Activated T-cell treated with anti-CD3 and anti-CD28 coated beads for 24 hours (primary cell): ENCODE results near the gene PCDHGA7.
"Not testable (repeated sequence)": the region's sequence is repeated elsewhere in the genome, so short reads cannot be mapped to it uniquely, and the experiment has no call there.

Source experiments
- DNase-seq: peaks from one replicate; pipeline ENCODE4 v3.0.0-alpha.2; 2020; ENCODE audit warnings: low read depth

Gene PCDHGA7

DNA sequence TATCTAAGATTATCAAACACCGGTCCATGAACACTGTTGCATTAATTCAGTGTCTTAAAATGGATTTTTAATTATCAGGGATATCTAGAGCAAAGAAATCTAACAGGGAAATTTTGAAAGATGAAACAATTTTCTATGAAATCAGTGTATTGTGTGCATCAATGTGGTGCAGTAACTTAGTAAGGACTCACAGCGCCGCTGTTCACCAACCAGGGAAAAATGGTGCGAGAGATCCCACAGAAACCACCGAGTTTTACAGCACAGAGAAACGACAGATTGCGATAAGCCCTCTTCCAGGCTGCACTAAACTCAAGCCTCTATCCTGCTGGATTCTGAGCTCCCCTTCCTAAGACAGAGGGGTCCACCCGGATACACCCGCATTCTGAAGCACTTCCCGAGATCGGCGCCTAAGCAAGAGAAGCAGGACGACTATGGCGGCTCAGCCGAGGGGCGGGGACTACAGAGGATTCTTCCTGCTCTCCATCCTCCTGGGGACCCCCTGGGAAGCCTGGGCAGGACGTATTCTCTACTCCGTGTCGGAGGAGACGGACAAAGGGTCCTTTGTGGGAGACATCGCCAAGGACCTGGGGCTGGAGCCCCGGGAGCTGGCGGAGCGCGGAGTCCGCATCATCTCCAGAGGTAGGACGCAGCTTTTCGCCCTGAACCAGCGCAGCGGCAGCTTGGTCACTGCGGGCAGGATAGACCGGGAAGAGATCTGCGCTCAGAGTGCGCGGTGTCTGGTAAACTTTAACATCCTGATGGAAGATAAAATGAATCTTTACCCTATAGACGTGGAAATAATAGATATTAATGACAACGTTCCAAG, at the start of gene PCDHGA7:
Gene PCDHGA7 (plus strand): TSS at position 274 of the 826 bp plus-strand sequence. CDS start 158 bp downstream, at position 432.
- no peak for DNase-seq

DNA sequence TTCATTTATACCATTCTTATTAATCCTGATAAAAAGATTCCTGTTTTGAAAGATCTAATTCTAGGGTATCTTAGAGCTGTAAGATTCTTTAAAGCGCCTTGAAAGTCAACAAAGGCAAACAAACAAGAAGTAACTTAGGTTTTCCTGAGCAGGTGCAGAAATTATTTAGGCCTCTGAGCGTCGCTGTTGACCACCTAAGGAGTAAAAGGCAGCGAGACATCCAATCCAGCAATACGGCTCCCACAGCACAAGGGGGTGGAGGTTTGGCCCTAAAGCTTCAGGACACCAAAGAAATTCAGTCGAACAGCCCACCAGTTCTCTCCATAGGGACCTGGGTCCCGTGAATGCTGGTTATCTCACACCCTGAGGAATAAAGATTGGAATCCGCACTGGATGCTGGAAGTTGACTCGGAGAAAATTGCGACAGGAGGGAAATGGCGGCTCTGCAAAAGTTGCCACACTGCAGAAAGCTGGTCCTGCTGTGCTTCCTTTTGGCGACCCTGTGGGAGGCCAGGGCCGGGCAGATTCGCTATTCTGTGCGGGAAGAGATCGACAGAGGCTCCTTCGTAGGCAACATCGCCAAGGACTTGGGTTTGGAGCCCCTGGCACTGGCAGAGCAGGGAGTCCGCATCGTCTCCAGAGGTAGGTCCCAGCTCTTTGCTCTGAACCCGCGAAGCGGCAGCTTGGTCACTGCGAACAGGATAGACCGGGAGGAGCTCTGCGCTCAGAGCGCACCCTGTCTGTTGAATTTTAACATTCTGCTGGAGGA, 43.8 kb upstream of the PCDHGA7 start, which contains the start of gene PCDHGA2:
Gene PCDHGA2 (plus strand): TSS at position 223 of the 769 bp plus-strand sequence.
- no peak for DNase-seq

DNA sequence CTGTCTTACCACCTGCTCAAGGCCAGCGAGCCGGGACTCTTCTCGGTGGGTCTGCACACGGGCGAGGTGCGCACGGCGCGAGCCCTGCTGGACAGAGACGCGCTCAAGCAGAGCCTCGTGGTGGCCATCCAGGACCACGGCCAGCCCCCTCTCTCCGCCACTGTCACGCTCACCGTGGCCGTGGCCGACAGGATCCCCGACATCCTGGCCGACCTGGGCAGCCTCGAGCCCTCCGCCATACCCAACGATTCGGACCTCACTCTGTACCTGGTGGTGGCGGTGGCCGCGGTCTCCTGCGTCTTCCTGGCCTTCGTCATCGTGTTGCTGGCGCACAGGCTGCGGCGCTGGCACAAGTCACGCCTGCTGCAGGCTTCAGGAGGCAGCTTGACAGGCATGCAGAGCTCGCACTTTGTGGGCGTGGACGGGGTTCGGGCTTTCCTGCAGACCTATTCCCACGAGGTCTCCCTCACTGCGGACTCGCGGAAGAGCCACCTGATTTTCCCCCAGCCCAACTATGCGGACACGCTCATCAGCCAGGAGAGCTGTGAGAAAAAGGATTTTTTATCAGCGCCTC, 41.7 kb upstream of the PCDHGA7 start:
- not testable (repeated sequence) for DNase-seq

DNA sequence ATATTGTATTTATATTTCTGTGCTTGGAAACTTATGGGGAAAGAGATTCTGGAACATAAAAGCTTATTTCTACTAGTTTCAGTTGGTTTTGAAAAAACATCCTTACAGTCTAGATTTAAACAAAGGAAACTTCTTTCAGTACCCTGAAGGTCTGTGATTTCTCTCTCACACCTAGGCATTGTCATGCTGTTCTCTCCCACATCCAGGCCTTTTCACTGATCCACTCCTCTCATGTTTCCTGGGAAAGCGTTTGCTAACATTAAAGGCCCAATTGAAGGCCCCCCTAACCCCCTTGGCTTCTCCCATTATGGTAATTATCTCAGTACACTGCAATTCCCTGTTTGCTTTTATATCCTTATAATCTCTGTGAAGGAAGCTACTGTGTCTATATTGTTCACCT, 39.8 kb upstream of the PCDHGA7 start:
- no peak for DNase-seq

DNA sequence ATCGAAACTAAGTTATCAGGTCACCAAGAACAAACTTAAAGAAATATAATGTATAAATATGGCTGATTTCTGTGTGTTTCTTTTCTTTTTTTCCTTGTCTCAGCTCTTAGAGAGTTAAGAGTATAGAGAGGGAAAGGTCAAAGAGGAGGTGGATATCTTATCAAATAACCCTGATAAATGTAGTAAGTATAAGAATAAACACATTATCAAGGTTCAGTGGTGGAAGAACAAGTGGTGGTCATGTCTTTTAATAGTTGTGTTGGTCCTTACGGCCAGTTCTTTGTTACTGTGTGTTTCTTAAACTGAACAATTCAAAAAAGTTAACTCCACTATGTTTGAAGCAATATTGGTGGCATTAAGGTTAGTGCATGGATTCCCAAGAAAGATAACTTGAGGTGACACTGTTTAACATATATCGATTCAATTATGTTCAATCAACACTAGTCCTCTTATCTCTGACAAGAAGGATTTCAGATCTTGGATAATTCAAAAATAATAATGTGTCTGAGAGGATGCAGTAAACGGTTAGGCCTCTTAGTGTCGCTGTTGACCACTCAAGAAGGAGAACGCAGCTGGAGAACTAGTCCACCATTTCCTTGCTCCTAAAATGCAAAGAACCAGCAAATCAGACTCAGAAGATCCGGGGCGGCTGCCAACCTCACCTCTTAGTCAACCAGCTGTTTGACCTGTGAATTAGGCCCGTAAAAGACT, 39.1 kb upstream of the PCDHGA7 start, which contains the start of gene PCDHGA3:
Gene PCDHGA3 (plus strand): TSS at position 588 of the 711 bp plus-strand sequence. CDS start 205 bp downstream, outside the sequence.
- DNase-seq: no peak

DNA sequence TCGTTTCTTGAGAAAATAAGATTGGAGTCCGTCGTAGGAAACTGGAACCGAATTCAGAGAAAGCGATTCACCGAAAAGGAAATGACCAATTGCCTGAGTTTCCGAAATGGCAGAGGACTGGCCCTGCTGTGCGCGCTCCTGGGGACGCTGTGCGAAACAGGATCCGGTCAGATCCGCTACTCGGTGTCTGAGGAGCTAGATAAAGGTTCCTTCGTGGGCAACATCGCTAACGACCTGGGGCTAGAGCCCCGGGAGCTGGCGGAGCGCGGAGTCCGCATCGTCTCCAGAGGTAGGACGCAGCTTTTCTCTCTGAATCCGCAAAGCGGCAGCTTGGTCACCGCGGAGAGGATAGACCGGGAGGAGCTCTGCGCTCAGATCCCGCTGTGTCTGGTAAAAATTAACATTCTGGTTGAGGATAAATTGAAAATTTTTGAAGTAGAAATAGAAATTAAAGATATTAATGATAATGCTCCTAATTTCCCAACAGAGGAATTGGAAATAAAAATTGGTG, 38.5 kb upstream of the PCDHGA7 start:
- DNase-seq: no peak

DNA sequence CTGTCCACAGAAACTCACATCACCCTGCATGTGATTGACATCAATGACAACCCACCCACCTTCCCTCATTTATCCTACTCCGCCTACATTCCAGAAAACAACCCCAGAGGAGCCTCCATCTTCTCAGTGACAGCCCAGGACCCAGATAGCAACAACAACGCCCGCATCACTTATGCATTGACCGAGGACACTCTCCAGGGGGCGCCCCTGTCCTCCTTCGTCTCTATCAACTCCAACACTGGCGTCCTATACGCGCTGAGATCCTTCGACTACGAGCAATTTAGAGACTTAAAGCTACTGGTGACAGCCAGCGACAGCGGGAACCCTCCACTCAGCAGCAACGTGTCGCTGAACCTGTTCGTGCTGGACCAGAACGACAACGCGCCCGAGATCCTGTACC, 37.2 kb upstream of the PCDHGA7 start:
- no peak for DNase-seq

DNA sequence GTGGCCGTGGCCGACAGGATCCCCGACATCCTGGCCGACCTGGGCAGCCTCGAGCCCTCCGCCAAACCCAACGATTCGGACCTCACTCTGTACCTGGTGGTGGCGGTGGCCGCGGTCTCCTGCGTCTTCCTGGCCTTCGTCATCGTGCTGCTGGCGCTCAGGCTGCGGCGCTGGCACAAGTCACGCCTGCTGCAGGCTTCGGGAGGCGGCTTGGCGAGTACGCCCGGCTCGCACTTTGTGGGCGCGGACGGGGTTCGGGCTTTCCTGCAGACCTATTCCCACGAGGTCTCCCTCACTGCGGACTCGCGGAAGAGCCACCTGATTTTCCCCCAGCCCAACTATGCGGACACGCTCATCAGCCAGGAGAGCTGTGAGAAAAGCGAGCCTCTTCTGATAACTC, 36.5 kb upstream of the PCDHGA7 start:
- DNase-seq: not testable (repeated sequence)

DNA sequence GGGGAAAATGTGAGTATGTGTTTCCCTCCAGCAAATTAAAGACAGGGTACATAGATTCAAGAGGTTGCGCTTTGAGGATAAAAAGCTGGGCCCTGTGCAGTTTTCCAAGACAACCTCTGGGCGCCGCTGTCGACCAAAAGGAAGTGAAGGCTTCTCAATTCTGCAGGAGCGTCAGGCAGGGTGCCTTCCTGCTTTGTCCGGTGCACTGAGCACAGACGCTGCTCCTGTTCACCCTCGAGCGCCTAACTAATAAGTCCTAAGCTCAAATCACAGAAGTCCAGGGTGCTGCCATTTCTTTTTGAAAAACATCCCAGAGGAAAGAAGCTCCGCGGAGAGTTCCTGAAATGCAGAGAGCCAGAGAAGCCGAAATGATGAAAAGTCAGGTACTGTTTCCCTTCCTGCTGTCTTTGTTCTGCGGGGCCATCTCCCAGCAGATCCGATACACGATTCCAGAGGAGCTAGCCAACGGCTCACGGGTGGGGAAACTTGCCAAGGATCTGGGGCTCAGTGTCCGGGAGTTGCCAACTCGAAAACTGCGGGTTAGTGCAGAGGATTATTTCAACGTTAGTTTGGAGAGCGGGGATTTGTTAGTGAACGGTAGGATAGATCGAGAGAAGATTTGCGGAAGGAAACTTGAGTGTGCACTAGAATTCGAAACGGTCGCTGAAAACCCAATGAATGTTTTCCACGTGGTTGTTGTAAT, 32.5 kb upstream of the PCDHGA7 start, which contains the start of gene PCDHGB1:
Gene PCDHGB1 (plus strand): TSS at position 183 of the 703 bp plus-strand sequence. CDS start 162 bp downstream, at position 345.
- no peak for DNase-seq

DNA sequence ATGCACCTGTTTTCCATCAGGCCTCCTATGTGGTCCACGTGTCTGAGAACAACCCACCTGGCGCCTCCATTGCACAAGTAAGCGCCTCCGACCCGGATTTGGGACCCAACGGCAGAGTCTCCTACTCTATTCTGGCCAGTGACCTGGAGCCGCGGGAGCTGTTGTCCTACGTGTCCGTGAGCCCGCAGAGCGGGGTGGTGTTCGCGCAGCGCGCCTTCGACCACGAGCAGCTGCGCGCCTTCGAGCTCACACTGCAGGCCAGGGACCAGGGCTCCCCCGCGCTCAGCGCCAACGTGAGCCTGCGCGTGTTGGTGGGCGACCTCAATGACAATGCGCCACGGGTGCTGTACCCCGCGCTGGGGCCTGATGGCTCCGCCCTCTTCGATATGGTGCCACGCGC, 31.0 kb upstream of the PCDHGA7 start:
- DNase-seq: no peak

DNA sequence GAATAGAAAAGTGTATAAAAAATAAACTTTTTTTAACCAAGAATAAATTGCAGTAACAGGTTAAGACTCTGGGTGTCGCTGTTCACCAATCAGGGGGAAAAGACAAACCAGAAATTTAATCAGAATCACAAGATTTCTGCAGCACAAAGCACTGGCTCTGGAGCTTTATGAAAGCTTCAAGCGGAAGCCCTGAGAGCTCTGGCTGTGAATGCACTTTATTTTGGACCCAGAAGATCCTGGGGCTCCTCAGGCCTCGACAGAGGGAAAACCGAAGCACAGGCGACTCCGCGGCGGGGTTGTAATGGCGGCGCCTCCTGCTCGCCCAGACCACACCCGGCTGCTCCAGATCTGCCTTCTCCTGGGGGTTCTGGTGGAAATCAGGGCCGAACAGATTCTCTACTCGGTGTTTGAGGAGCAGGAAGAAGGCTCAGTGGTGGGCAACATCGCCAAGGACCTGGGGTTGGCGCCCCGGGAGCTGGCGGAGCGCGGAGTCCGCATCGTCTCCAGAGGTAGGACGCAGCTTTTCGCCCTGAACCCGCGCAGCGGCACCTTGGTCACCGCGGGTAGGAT, 27.6 kb upstream of the PCDHGA7 start, which contains the start of gene PCDHGA4:
Gene PCDHGA4 (plus strand): TSS at position 122 of the 570 bp plus-strand sequence. CDS start 87 bp downstream, at position 209.
- no peak for DNase-seq

DNA sequence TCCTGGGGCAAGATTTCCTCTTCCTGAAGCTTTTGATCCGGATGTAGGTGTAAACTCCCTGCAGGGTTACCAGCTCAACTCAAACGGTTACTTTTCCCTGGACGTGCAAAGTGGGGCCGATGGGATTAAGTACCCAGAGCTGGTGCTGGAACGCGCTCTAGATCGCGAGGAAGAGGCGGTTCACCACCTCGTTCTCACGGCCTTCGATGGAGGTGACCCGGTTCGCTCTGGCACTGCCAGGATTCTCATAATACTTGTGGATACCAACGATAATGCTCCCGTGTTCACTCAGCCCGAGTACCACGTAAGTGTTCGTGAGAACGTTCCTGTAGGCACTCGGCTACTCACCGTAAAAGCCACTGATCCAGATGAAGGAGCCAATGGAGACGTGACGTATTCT, 26.9 kb upstream of the PCDHGA7 start:
- DNase-seq: no peak

DNA sequence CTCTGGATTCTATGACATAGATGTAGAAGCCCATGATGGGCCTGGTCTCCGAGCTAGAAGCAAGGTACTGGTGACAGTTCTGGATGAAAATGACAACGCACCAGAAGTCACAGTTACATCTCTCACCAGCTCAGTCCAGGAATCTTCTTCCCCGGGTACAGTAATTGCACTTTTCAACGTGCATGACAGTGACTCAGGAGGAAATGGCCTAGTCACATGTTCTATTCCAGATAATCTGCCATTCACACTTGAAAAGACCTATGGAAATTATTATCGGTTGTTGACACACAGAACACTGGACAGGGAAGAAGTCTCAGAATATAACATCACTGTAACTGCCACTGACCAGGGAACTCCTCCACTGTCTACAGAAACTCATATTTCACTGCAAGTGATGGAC, 26.4 kb upstream of the PCDHGA7 start:
- no peak for DNase-seq

DNA sequence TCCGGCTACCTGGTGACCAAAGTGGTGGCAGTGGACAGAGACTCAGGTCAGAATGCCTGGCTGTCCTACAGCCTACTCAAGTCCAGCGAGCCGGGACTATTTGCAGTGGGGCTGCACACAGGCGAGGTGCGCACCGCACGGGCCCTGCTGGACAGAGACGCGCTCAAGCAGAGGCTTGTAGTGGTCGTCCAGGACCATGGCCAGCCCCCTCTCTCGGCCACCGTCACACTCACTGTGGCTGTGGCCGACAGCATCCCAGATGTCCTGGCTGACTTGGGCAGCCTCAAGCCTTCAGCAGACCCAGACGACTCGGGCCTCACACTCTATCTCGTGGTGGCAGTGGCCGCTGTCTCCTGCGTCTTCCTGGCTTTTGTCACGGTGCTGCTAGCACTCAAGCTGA, 25.6 kb upstream of the PCDHGA7 start:
- no peak for DNase-seq

DNA sequence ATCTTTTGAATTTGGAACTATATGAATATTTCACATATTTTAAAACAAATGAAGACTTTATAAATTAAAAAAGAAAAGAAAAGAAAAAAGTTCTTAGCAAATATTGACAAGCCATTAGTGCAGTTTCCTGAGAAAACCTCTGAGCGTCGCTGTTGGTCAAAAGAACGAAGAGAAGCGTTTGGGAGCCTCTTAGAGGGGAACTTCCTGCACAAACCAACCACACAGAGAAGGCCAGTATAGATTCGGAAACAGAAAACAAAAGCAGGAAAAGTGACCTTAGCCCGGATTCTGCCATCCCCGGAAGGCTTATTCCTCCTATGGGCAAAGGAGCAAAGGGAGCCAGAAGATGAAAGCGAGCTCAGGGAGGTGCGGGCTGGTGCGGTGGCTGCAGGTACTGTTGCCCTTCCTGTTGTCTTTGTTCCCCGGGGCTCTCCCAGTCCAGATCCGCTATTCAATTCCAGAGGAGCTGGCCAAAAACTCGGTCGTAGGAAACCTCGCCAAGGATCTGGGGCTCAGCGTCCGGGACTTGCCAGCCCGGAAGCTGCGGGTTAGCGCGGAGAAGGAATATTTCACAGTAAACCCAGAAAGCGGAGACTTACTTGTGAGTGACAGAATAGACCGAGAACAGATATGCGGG, 22.6 kb upstream of the PCDHGA7 start, which contains the start of gene PCDHGB2:
Gene PCDHGB2 (plus strand): TSS at position 205 of the 637 bp plus-strand sequence. CDS start 142 bp downstream, at position 347.
- no peak for DNase-seq

DNA sequence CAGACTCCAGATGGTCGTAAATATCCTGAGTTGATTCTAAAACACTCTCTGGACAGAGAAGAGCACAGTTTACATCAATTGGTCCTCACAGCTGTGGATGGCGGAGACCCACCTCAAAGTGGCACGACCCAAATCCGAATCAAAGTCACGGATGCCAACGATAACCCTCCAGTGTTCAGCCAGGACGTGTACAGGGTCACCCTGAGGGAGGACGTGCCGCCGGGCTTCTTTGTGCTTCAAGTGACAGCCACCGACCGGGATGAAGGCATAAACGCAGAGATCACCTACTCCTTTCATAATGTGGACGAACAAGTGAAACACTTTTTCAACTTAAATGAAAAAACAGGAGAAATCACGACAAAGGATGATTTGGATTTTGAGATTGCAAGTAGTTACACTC, 21.9 kb upstream of the PCDHGA7 start:
- no peak for DNase-seq

DNA sequence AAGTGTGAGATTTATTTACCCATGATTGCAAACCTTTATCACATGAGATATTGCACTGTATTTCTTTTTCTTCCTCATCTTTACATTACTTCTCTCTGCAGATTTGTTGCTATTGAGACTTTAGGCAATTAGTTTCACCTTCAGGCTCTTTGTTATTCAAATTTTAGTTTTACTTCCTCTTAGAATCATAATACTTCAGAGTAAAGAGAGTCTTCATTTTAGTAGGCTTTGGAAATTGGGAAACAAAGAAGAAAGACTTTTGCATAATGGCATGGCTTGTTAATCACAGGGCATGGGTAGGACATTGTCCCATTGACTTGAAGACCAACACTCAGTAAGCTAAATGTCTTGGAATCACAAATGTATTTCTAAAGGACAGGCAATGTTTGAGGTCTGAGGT, 19.8 kb upstream of the PCDHGA7 start:
- DNase-seq: no peak

DNA sequence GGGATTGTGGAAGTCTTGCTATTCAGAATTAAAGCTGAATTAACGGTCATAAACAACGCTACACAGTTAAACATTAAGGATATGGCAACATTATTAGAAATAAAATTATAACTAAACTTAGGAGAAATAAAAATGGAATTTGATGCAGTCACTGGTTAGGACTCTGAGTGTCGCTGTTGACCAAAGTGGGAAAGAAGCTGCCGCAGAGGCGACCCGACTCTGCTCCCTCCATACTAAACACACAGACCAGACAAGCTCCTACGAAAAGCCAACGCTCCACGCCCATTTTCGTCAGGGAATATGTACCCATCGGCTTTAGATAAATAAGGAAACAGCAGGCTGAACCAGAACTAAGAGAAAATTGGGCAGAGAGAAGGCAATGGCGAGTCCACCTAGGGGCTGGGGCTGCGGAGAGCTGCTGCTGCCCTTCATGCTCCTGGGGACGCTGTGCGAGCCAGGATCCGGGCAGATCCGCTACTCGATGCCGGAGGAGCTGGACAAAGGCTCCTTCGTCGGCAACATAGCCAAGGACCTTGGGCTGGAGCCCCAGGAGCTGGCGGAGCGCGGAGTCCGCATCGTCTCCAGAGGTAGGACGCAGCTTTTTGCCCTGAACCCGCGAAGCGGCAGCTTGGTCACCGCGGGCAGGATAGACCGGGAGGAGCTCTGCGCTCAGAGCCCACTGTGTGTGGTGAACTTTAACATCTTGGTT, 18.4 kb upstream of the PCDHGA7 start, which contains the start of gene PCDHGA5:
Gene PCDHGA5 (plus strand): TSS at position 211 of the 709 bp plus-strand sequence. CDS start 169 bp downstream, at position 380.
- DNase-seq: no peak
